K562 (cell line): ENCODE data around the gene MARCHF3. TPM values are rescaled to one million over a fixed set of nuclear protein-coding genes. Genes with fewer than 3 reads are reported as not detected.

Source experiments
- ATAC-seq: fragments of 200-7000 bp; cut with Tn5 transposase; 3 replicates; pipeline ENCODE4 v1.9.1; 2020; ENCODE audit warnings: moderate library complexity
- BruUV-seq: library from RNA; stranded (reverse); fragments of 400-500 nt; replicated peaks from 2 replicates; lab custom pipeline; 2021; lab: Mats Ljungman, UMichigan
- CTCF ChIA-PET: fragments of 300-600 bp; formaldehyde crosslinking; extraction: SDS; loops from one replicate; lab custom pipeline; 2021; ENCODE audit warnings: low intra/inter-chr PET ratio; lab: Yijun Ruan, JAX
- POLR2A ChIA-PET: fragments of 300-600, 350-650 bp; sonication (Branson Sonifier 250); formaldehyde crosslinking; extraction: SDS; loops from one replicate; lab custom pipeline; 2021; ENCODE audit warnings: antibody characterized with exemption, inconsistent platforms; lab: Yijun Ruan, JAX
- DNase-seq, 4 experiments: peaks; one replicate each; pipeline versions ENCODE4 v3.0.0 to v3.0.0-alpha.2; 2011 to 2018; ENCODE audit warnings: low spot score in 3 of 4, mixed read lengths in 3 of 4; ENCODE audit errors: extremely low read depth in 1 of 4
- FAIRE-seq: peaks from 2 replicates; lab custom pipeline; 2011; peaks lifted over from hg19 to GRCh38; lab: Jason Lieb, UNC
- H2AFZ ChIP-seq: 2 replicates; pipeline ENCODE4 v1.6.0; 2011; ENCODE audit warnings: low read depth, low read length, control low read depth, inconsistent platforms
- H3K27ac ChIP-seq: fragments of 200-600 bp; 3 replicates; pipeline ENCODE4 v1.8.0; 2011; ENCODE audit warnings: low read depth, mild to moderate bottlenecking, control low read depth, inconsistent platforms, low read length, moderate library complexity, mixed read lengths; ENCODE audit errors: extremely low read depth
- H3K27me3 ChIP-seq, 2 experiments: fragments of 300-600 bp in 1 of 2; 2 replicates in 1 of 2; 3 replicates in 1 of 2; pipeline versions ENCODE4 v1.6.0 to v1.8.0; 2011; ENCODE audit warnings: inconsistent platforms in 2 of 2, low read length in 2 of 2, mild to moderate bottlenecking in 1 of 2, mixed read lengths in 1 of 2, moderate library complexity in 1 of 2; ENCODE audit not compliant: control insufficient read depth in 2 of 2, insufficient read depth in 2 of 2
- H3K36me3 ChIP-seq: fragments of 300-600 bp; 3 replicates; pipeline ENCODE4 v1.8.0; 2011; ENCODE audit warnings: mild to moderate bottlenecking, low read length, inconsistent platforms; ENCODE audit not compliant: control insufficient read depth, insufficient read depth
- H3K4me1 ChIP-seq, 2 experiments: fragments of 200-600 bp in 1 of 2; replicated peaks in 1 of 2; 2 replicates in 1 of 2; 3 replicates in 1 of 2; pipeline versions ENCODE4 v1.5.1 to v1.8.0; 2011; ENCODE audit warnings: inconsistent platforms in 2 of 2, low read length in 2 of 2, mild to moderate bottlenecking in 1 of 2, mixed read lengths in 1 of 2, moderate library complexity in 1 of 2; ENCODE audit not compliant: control insufficient read depth in 2 of 2, insufficient read depth in 2 of 2
- H3K4me2 ChIP-seq: 2 replicates; pipeline ENCODE4 v1.6.1; 2011; ENCODE audit warnings: low read length, control low read depth, inconsistent platforms, mixed read lengths; ENCODE audit not compliant: insufficient read depth
- H3K4me3 ChIP-seq: fragments of 200-600 bp; sonication (generic), shearing (Covaris generic); 2 replicates; pipeline ENCODE4 v1.5.1; 2016; ENCODE audit warnings: control low read depth, inconsistent platforms
- H3K79me2 ChIP-seq: fragments of 200-600 bp; 3 replicates; pipeline ENCODE4 v1.8.0; 2011; ENCODE audit warnings: low read length, inconsistent platforms; ENCODE audit not compliant: control insufficient read depth, insufficient read depth
- H3K9ac ChIP-seq, 2 experiments: 2 replicates each; pipeline versions ENCODE4 v1.6.0 to v1.6.1; 2011; ENCODE audit warnings: low read depth in 2 of 2, low read length in 2 of 2, control low read depth in 1 of 2, inconsistent platforms in 1 of 2, mild to moderate bottlenecking in 1 of 2, mixed read lengths in 1 of 2; ENCODE audit not compliant: insufficient read depth in 1 of 2
- H3K9me1 ChIP-seq: one replicate; pipeline ENCODE4 v1.6.0; 2011; ENCODE audit warnings: inconsistent platforms, mild to moderate bottlenecking, low read length, moderate library complexity; ENCODE audit not compliant: control insufficient read depth, insufficient read depth
- H3K9me3 ChIP-seq: replicated peaks from 2 replicates; pipeline ENCODE4 v1.5.1; 2011; ENCODE audit warnings: low read depth, low read length, inconsistent platforms; ENCODE audit not compliant: control insufficient read depth, insufficient read depth
- H4K20me1 ChIP-seq: replicated peaks from 2 replicates; pipeline ENCODE4 v1.6.1; 2011; ENCODE audit warnings: low read length, inconsistent platforms, mixed read lengths; ENCODE audit not compliant: control insufficient read depth, insufficient read depth
- CBX8 ChIP-seq: fragments of 200-600 bp; sonication (generic); IDR thresholded peaks from 2 replicates; pipeline ENCODE4 v1.6.1; 2012; ENCODE audit warnings: borderline replicate concordance, mixed run types, low read depth, mild to moderate bottlenecking, moderate library complexity, mixed read lengths, low read length, control low read depth, inconsistent platforms; ENCODE audit not compliant: poor library complexity, severe bottlenecking; ENCODE audit errors: extremely low read depth
- GTF2A2 ChIP-seq: IDR thresholded peaks from 2 replicates; pipeline ENCODE4 v1.6.1; 2016; ENCODE audit warnings: mild to moderate bottlenecking, missing genetic modification characterization, missing compliant biosample characterization
- in situ Hi-C: fragments of 300-500 bp; cut with MboI; formaldehyde crosslinking; loops from 4 replicates; pipeline ENCODE4 v1.15.0; 2018; ENCODE audit warnings: inconsistent platforms, mixed read lengths
- intact Hi-C: fragments of 100-400 bp; cut with micrococcal nuclease; formaldehyde crosslinking; loops from 2 replicates; pipeline ENCODE4 v1.14.2; 2022
- polyA plus RNA-seq, 8 experiments: library from polyadenylated mRNA; depleted of rRNA in 4 of 8; stranded (reverse) in 5 of 8; unstranded in 3 of 8; fragments of >200 nt; fragmentation: Nextera tagmentation in 2 of 8; fragmentation: Illumina TruSeq in 1 of 8; extraction: Ambion mirVana in 2 of 8; extraction: Trizol in 1 of 8; gene quantifications; 2 replicates each; pipeline versions ENCODE4 v1.2.1 to v1.2.3, GENCODE V29; 2011 to 2014; ENCODE audit warnings: inconsistent platforms in 1 of 8, missing spikeins in 1 of 8
- total RNA-seq, 7 experiments: library from RNA; depleted of rRNA in 6 of 7; stranded (reverse); fragments of >200 nt in 6 of 7; fragmentation: Illumina TruSeq in 2 of 7; extraction: Trizol in 2 of 7; gene quantifications; 2 replicates each; pipeline versions ENCODE4 v1.2.1 to v1.2.3, GENCODE V29; 2011 to 2021; ENCODE audit warnings: low replicate concordance in 1 of 7
- TF ChIP-seq, protein P1 (sequence below), 3 experiments: IDR thresholded peaks in 2 of 3; conservative IDR thresholded peaks in 1 of 3; 2 replicates each; pipeline ENCODE4 v1.5.1; 2011 to 2012; ENCODE audit warnings: low read length in 3 of 3, mild to moderate bottlenecking in 3 of 3, control low read depth in 2 of 3, improper control_type of control experiment in 1 of 3, inconsistent platforms in 1 of 3, low read depth in 1 of 3, mixed read lengths in 1 of 3, moderate library complexity in 1 of 3; ENCODE audit not compliant: insufficient read depth in 2 of 3

MARCHF3 gene
- total and polyA plus RNA-seq, 9 of the 15 experiments (the other 6 are each of a cell fraction or from before 2014, with no cell fraction given) = 5.6 to 37.4 (median 16.5) TPM

- POLR2A ChIA-PET = interaction anchor here (0.6 to 2.1 kb wide), 9 partner anchors 9 to 136 kb away, joined by 3 to 15 read pairs (median 3); no protein-coding TSS in a partner anchor
- TF ChIP-seq GTF2A2 (tag) = no peak
- TF ChIP-seq, protein P1, sequence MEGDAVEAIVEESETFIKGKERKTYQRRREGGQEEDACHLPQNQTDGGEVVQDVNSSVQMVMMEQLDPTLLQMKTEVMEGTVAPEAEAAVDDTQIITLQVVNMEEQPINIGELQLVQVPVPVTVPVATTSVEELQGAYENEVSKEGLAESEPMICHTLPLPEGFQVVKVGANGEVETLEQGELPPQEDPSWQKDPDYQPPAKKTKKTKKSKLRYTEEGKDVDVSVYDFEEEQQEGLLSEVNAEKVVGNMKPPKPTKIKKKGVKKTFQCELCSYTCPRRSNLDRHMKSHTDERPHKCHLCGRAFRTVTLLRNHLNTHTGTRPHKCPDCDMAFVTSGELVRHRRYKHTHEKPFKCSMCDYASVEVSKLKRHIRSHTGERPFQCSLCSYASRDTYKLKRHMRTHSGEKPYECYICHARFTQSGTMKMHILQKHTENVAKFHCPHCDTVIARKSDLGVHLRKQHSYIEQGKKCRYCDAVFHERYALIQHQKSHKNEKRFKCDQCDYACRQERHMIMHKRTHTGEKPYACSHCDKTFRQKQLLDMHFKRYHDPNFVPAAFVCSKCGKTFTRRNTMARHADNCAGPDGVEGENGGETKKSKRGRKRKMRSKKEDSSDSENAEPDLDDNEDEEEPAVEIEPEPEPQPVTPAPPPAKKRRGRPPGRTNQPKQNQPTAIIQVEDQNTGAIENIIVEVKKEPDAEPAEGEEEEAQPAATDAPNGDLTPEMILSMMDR (IDR thresholded peaks at IDR 0.05 in 2 of 3, conservative IDR thresholded peaks at IDR 0.05 in 1 of 3; ENCODE audit: insufficient read depth in 2 of 3, low read depth in 1 of 3, low read length in 3 of 3) = no peak
- TF ChIP-seq CBX8 = no peak
Measured at GRCh38 chr5:126975796-126976195, 54.6 kb downstream of the MARCHF3 start.

More at GRCh38 chr5:126975796-126976195, 54.6 kb downstream of the MARCHF3 start:
- Histone ChIP-seq H3K9me3 (no peaks in the 10 kb centered on the region), H3K9ac (peak overlapping the region in 1 of 2 experiments; percentile 65; a peak in 2 of 4 replicates), H3K4me1 (peaks cover 21 to 69% of the 10 kb centered on the region in 2 experiments), H3K27me3 (no peaks in the 10 kb centered on the region), H3K4me2 (peak overlapping the region; percentile 79; the same call in 1 of the 2 replicates), H3K36me3 (no peaks in the 10 kb centered on the region), H4K20me1 (no peaks in the 10 kb centered on the region), H3K9me1 (no peaks in the 10 kb centered on the region), H3K79me2 (peaks cover 82% of the 10 kb centered on the region), H3K4me3 (no peak overlapping the region), H2AFZ (no peak overlapping the region), H3K27ac (peak overlapping the region; percentile 87; the same call in 2 of the 3 replicates)
- in situ Hi-C loops (no loop called here), intact Hi-C loops (loop anchor here (1.0 to 10.0 kb wide), 2 partner anchors 55 to 339 kb away; partner anchors contain the start of gene MARCHF3)
- no peak for DNase-seq
- no peak for ATAC-seq
- CTCF ChIA-PET = no interaction called here
- no peak for FAIRE-seq
- BruUV-seq = no TSS peak
